Bronchial epithelial cell (primary cell): Measurements from ENCODE around the gene TMEM178A. TPM values are rescaled to one million over a fixed set of nuclear protein-coding genes. Genes with fewer than 3 reads are reported as not detected.

Experiments
- DNase-seq: peaks from one replicate; pipeline ENCODE4 v3.0.0-alpha.2; 2010; ENCODE audit warnings: low read depth
- FAIRE-seq: peaks from 2 replicates; lab custom pipeline; 2011; peaks lifted over from hg19 to GRCh38; lab: Jason Lieb, UNC
- H3K27me3 ChIP-seq: 2 replicates; pipeline ENCODE4 v1.5.1; 2011; ENCODE audit warnings: low read length; ENCODE audit not compliant: control insufficient read depth, insufficient read depth
- H3K36me3 ChIP-seq: 2 replicates; pipeline ENCODE4 v1.5.1; 2011; ENCODE audit warnings: low read length; ENCODE audit not compliant: control insufficient read depth, insufficient read depth
- H3K4me3 ChIP-seq: 2 replicates; pipeline ENCODE4 v1.5.1; 2011; ENCODE audit warnings: mild to moderate bottlenecking, low read depth, low read length, control low read depth
- total RNA-seq: library from RNA; depleted of rRNA; stranded (reverse); fragments of >200 nt; gene quantifications from 2 replicates; pipeline ENCODE4 v1.2.1, GENCODE V29; 2014
- TF ChIP-seq, protein P1 (sequence below): IDR thresholded peaks from 2 replicates; pipeline ENCODE4 v1.5.1; 2011; ENCODE audit warnings: mild to moderate bottlenecking, moderate library complexity, low read length, control low read depth, inconsistent platforms; ENCODE audit not compliant: insufficient read depth, severe bottlenecking

Gene TMEM178A
- total RNA-seq, 1 donor from 2014 or later = 0.26 TPM

DNA sequence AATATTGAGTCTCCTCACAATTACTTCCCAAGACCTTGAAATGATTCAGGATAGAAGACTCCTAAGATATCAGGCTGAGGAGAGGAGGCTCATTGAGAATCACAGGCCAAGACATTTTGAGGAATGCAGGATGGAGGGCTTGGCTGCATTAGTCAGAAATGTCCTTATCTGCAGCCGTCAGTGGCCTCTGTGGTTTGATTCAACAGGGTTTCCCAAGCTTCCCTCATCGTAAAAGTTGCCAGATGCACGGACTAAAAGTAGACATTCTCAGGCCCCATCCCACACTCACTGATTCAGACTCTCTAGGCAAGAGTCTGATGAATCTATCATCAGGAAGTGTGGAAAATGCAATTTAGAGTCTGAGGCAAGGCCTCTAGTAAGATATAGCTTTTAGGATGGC is 34.0 kb upstream of the TMEM178A start:
- TF ChIP-seq, protein P1, sequence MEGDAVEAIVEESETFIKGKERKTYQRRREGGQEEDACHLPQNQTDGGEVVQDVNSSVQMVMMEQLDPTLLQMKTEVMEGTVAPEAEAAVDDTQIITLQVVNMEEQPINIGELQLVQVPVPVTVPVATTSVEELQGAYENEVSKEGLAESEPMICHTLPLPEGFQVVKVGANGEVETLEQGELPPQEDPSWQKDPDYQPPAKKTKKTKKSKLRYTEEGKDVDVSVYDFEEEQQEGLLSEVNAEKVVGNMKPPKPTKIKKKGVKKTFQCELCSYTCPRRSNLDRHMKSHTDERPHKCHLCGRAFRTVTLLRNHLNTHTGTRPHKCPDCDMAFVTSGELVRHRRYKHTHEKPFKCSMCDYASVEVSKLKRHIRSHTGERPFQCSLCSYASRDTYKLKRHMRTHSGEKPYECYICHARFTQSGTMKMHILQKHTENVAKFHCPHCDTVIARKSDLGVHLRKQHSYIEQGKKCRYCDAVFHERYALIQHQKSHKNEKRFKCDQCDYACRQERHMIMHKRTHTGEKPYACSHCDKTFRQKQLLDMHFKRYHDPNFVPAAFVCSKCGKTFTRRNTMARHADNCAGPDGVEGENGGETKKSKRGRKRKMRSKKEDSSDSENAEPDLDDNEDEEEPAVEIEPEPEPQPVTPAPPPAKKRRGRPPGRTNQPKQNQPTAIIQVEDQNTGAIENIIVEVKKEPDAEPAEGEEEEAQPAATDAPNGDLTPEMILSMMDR = no peak
- DNase-seq (peak; percentile 90), FAIRE-seq (peak; percentile 64)
- no peaks in the 10 kb centered on the region for H3K27me3 ChIP-seq
- H3K36me3 ChIP-seq = no peaks in the 10 kb centered on the region
- H3K4me3 ChIP-seq = no peak overlapping the region

DNA sequence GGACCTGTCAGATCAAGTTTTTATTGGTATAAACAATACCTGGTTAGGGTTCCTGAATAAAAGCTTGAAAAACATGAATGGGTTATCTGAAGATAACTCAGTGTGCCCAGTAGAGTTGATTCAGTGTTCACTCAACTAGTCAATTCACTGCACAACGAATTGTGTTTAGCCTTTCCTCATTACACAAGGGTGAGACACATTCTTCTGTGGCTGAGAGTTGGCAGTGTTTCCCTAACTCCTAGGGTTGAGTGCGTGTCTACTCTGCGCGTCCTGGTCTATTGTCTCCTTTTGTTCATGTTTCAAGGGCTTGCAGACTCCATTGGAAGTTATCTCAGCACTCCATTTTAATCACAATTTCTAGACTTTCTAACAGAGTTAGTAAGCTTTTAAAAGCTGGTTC is 32.8 kb upstream of the TMEM178A start:
- DNase-seq (peak; percentile 88), FAIRE-seq (peak; percentile 18)
- TF ChIP-seq, protein P1 = no peak

GRCh38 chr2:39636306-39636705 is 29.4 kb upstream of the TMEM178A start:
- no peaks in the 10 kb centered on the region for H3K27me3 ChIP-seq
- TF ChIP-seq, protein P1 = no peak

More for the DNA sequence above, 32.8 kb upstream of the TMEM178A start:
- H3K36me3 ChIP-seq = no peaks in the 10 kb centered on the region
- H3K4me3 ChIP-seq = no peak overlapping the region
- H3K27me3 ChIP-seq = no peaks in the 10 kb centered on the region

DNA sequence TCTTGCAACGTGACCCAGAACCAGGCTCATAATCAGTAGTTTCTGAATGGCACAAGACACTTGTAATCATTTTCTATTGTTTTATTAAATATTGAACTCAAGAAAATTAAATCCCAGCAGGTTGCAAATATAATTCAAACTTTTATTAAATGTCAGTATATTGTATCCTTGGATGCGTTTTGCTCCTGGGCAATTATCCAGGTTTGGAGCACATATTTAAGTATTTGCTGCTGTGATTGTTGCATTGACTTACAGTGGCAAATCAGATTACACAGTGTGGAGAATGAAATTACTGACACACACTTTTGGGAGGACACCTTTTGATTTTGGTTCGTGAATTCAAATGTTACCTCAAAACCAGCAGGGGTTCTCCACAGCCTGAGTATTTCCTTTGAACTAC is 27.1 kb upstream of the TMEM178A start:
- H3K36me3 ChIP-seq = no peaks in the 10 kb centered on the region
- no peak for FAIRE-seq
- no peaks in the 10 kb centered on the region for H3K27me3 ChIP-seq
- TF ChIP-seq, protein P1 = no peak
- DNase-seq = no peak
- no peak overlapping the region for H3K4me3 ChIP-seq

More at GRCh38 chr2:39636306-39636705, 29.4 kb upstream of the TMEM178A start:
- Histone ChIP-seq H3K36me3 (no peaks in the 10 kb centered on the region), H3K4me3 (no peak overlapping the region)
- FAIRE-seq = no peak
- DNase-seq = no peak

GRCh38 chr2:39640107-39640506 is 25.6 kb upstream of the TMEM178A start:
- FAIRE-seq (no peak), DNase-seq (no peak)
- H3K27me3 ChIP-seq = no peaks in the 10 kb centered on the region
- TF ChIP-seq, protein P1 = no peak
- no peak overlapping the region for H3K4me3 ChIP-seq
- H3K36me3 ChIP-seq = no peaks in the 10 kb centered on the region

GRCh38 chr2:39640681-39641080 is 25.0 kb upstream of the TMEM178A start:
- TF ChIP-seq, protein P1 = no peak
- FAIRE-seq (no peak), DNase-seq (no peak)
- Histone ChIP-seq H3K4me3 (no peak overlapping the region), H3K36me3 (no peaks in the 10 kb centered on the region), H3K27me3 (no peaks in the 10 kb centered on the region)
